ENCODE results near the gene FAM167B.
A peak's percentile ranks its signal among the peaks of the same experiment; 100 is the strongest.

Gene FAM167B

DNA sequence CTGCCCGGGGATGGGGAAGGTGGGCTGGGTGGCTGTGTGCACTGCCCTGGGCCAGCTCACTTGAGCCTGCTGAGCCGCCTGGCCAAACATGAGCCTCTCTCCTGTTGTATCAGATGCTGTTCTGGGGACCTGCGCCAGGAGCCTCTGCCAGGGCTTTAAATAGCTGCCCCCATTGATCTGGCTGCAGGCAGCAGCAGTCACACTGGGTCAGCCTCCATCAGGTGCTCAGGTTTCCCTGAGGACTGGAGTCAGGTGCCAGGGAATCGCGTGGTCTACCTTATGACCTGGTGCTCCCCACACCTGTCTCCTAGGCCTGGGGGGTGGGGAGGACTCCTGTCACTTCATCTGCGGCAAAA lies 47.3 kb upstream of the FAM167B start:
- TF ChIP-seq EGR1 (IDR thresholded peaks at IDR 0.05) (no peak), CEBPB (IDR thresholded peaks at IDR 0.05) (no peak)
- TF ChIP-seq, protein P1, sequence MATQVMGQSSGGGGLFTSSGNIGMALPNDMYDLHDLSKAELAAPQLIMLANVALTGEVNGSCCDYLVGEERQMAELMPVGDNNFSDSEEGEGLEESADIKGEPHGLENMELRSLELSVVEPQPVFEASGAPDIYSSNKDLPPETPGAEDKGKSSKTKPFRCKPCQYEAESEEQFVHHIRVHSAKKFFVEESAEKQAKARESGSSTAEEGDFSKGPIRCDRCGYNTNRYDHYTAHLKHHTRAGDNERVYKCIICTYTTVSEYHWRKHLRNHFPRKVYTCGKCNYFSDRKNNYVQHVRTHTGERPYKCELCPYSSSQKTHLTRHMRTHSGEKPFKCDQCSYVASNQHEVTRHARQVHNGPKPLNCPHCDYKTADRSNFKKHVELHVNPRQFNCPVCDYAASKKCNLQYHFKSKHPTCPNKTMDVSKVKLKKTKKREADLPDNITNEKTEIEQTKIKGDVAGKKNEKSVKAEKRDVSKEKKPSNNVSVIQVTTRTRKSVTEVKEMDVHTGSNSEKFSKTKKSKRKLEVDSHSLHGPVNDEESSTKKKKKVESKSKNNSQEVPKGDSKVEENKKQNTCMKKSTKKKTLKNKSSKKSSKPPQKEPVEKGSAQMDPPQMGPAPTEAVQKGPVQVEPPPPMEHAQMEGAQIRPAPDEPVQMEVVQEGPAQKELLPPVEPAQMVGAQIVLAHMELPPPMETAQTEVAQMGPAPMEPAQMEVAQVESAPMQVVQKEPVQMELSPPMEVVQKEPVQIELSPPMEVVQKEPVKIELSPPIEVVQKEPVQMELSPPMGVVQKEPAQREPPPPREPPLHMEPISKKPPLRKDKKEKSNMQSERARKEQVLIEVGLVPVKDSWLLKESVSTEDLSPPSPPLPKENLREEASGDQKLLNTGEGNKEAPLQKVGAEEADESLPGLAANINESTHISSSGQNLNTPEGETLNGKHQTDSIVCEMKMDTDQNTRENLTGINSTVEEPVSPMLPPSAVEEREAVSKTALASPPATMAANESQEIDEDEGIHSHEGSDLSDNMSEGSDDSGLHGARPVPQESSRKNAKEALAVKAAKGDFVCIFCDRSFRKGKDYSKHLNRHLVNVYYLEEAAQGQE (IDR thresholded peaks at IDR 0.05; ENCODE audit: low read depth) = no peak

DNA sequence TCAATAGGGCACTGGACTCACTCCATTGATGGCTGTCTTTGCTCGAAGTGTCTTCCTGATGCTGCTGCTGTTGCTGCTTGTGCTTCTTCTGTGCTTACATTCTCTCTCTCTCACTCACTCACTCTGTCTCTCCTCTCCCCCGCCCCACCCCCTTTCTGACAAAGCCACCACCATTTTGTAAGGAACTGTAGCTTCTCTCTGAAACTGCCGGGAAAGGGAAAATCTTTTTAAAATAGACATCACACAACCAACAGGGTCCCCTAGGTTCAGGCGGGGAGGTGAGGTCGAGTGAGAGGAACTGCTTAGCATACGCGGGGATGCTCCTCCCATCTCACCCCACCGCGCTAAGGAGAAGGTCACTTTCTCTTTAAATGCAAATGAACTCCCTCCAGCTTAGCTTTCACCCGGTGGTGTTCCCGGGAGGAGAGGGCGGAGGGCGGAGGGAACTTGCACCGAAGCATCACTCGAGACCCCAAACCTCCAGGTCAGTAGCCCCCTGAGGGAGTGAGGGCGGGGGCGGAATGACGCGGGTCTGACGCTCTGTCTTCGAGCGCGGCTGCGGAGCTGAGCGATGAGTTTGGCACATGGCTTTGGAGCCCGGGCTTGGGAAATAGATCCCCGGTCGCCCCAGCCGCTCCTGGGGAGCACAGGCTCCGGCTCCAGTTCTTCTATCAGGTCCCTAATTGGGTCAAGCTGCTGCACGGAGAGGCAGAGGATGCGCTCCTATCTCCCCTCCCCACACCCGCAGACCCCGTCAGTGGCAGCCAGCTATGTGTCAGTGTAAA lies 46.6 kb upstream of the FAM167B start, which contains the start of gene CCDC28B:
CCDC28B (plus strand) TSS at position 370 of the 785 bp plus-strand sequence. CDS start 1,341 bp downstream, outside the sequence.
- TF ChIP-seq USF1 (IDR thresholded peaks at IDR 0.05) (no peak), YY1 (IDR thresholded peaks at IDR 0.05; ENCODE audit: low read depth) (peak; percentile 59), ZBTB7A (IDR thresholded peaks at IDR 0.05; ENCODE audit: low read depth) (peak; percentile 38; the same call in 1 of the 2 replicates), EGR1 (IDR thresholded peaks at IDR 0.05) (peak; percentile 28; the same call in 1 of the 2 replicates), TAF1 (IDR thresholded peaks at IDR 0.05; ENCODE audit: low read depth) (no peak)
- TF ChIP-seq, protein P2, sequence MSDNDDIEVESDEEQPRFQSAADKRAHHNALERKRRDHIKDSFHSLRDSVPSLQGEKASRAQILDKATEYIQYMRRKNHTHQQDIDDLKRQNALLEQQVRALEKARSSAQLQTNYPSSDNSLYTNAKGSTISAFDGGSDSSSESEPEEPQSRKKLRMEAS (IDR thresholded peaks at IDR 0.05) = peak; percentile 94
- TF ChIP-seq, protein P1 (IDR thresholded peaks at IDR 0.05; ENCODE audit: low read depth) = no peak

- no peak for TF ChIP-seq FOXM1 (IDR thresholded peaks at IDR 0.05; ENCODE audit: borderline replicate concordance, low read depth)
- no peak for TF ChIP-seq EGR1 (IDR thresholded peaks at IDR 0.05)
- TF ChIP-seq, protein P1 (IDR thresholded peaks at IDR 0.05; ENCODE audit: low read depth) = no peak
- TF ChIP-seq EP300 (IDR thresholded peaks at IDR 0.05; ENCODE audit: borderline replicate concordance) = no peak
- no peak for TF ChIP-seq CREB1 (IDR thresholded peaks at IDR 0.05; ENCODE audit: low read depth)
- TF ChIP-seq TAF1 (IDR thresholded peaks at IDR 0.05; ENCODE audit: low read depth) = 0 out of 2 replicates have a peak, but pooled peaks have one; percentile 13
- TF ChIP-seq USF1 (IDR thresholded peaks at IDR 0.05) = no peak
- no peak for TF ChIP-seq RAD21 (IDR thresholded peaks at IDR 0.05; ENCODE audit: low read depth)
Observed at GRCh38 chr1:32201011-32201855, 45.8 kb upstream of the FAM167B start.

DNA sequence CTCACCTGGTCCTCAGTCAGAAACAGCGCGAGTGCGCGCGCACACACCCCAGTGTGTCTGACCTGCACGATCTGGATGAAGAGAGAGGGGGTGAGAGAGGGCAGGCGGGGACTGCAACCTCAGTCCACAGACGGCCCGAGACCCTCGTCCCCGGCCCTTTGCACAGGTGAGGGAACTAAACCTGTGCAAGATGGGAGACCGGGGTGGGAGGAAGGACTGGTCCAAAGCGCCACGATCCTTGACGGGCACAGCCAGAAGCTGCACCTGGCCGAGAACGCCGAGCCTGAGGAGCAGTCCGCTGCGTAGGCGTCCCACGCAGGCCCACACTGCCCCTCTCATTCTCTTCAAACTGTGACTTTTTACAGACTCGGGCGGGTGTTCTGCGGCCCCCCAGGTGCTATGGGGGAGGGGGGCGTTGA lies 42.1 kb upstream of the FAM167B start:
- TF ChIP-seq EGR1 (IDR thresholded peaks at IDR 0.05) = peak; percentile 28; the same call in 1 of the 2 replicates
- TF ChIP-seq NFIC (IDR thresholded peaks at IDR 0.05) = no peak
- no peak for TF ChIP-seq TEAD4 (IDR thresholded peaks at IDR 0.05)
- no peak for TF ChIP-seq CEBPB (IDR thresholded peaks at IDR 0.05)
- TF ChIP-seq TCF12 (IDR thresholded peaks at IDR 0.05; ENCODE audit: low read depth) = no peak; the same call in 1 of the 2 replicates

Measured in Ishikawa (cell line).